HCT116 (cell line): ENCODE data around the gene SELENOW.

Source experiments
- EZH2phosphoT487 ChIP-seq: fragments of 200-600 bp; IDR thresholded peaks from 2 replicates; pipeline ENCODE4 v1.6.1; 2018; ENCODE audit warnings: antibody characterized with exemption, borderline replicate concordance
- POLR2A ChIP-seq: IDR thresholded peaks from 2 replicates; pipeline ENCODE4 v1.7.0; 2011; ENCODE audit warnings: borderline replicate concordance; ENCODE audit not compliant: insufficient read depth, insufficient read length; ENCODE audit errors: extremely low read depth
- YY1 ChIP-seq: IDR thresholded peaks from 2 replicates; pipeline ENCODE4 v1.6.1; 2011; ENCODE audit warnings: low read length, low read depth, moderate library complexity, mild to moderate bottlenecking; ENCODE audit not compliant: insufficient replicate concordance; ENCODE audit errors: extremely low read depth
- ZNF274 ChIP-seq: fragments of 200-500 bp; sonication (Bioruptor generic); IDR thresholded peaks from 2 replicates; pipeline ENCODE4 v1.6.1; 2014; ENCODE audit warnings: mild to moderate bottlenecking, low read depth, low read length, inconsistent platforms
- TF ChIP-seq, protein P1 (sequence below), 3 experiments: fragments of 200-600 bp in 1 of 3; sonication (generic) in 1 of 3; IDR thresholded peaks in 2 of 3; conservative IDR thresholded peaks in 1 of 3; 2 replicates each; pipeline ENCODE4 v1.5.1; 2012 to 2017; ENCODE audit warnings: low read depth in 2 of 3, low read length in 2 of 3, antibody characterized with exemption in 1 of 3, borderline replicate concordance in 1 of 3, control low read depth in 1 of 3, mild to moderate bottlenecking in 1 of 3, mixed read lengths in 1 of 3, mixed run types in 1 of 3, moderate library complexity in 1 of 3; ENCODE audit not compliant: insufficient read depth in 1 of 3
- TF ChIP-seq, protein P2 (sequence below): IDR thresholded peaks from 2 replicates; pipeline ENCODE4 v1.6.1; 2012; ENCODE audit warnings: low read depth
- TF ChIP-seq, protein P3 (sequence below): IDR thresholded peaks from 2 replicates; pipeline ENCODE4 v1.6.1; 2012

DNA sequence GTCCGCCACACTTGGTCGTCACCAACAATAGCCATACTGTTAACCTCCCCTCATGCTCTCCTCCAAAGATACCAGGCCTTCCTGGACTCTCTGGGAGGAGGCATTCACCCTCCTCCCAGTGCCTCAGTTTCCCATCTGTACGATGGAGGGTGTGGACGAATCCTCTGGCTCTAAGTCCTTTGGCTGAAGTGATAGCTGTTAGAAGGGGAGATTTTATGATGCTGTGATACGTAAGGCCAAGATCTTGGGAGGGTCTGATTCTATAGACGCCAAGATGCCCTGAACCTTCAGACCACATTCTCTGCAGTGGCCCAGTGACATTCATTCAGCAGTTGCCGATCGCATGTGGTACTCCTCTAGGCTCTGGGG is 48.0 kb upstream of the SELENOW start:
- TF ChIP-seq, protein P1, sequence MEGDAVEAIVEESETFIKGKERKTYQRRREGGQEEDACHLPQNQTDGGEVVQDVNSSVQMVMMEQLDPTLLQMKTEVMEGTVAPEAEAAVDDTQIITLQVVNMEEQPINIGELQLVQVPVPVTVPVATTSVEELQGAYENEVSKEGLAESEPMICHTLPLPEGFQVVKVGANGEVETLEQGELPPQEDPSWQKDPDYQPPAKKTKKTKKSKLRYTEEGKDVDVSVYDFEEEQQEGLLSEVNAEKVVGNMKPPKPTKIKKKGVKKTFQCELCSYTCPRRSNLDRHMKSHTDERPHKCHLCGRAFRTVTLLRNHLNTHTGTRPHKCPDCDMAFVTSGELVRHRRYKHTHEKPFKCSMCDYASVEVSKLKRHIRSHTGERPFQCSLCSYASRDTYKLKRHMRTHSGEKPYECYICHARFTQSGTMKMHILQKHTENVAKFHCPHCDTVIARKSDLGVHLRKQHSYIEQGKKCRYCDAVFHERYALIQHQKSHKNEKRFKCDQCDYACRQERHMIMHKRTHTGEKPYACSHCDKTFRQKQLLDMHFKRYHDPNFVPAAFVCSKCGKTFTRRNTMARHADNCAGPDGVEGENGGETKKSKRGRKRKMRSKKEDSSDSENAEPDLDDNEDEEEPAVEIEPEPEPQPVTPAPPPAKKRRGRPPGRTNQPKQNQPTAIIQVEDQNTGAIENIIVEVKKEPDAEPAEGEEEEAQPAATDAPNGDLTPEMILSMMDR (IDR thresholded peaks at IDR 0.05 in 2 of 3, conservative IDR thresholded peaks at IDR 0.05 in 1 of 3; ENCODE audit: borderline replicate concordance in 1 of 3, insufficient read depth in 1 of 3, low read depth in 2 of 3, low read length in 2 of 3) = no peak
- TF ChIP-seq EZH2phosphoT487 = no peak
- TF ChIP-seq YY1 = no peak
- TF ChIP-seq ZNF274 = no peak
- TF ChIP-seq, protein P2, sequence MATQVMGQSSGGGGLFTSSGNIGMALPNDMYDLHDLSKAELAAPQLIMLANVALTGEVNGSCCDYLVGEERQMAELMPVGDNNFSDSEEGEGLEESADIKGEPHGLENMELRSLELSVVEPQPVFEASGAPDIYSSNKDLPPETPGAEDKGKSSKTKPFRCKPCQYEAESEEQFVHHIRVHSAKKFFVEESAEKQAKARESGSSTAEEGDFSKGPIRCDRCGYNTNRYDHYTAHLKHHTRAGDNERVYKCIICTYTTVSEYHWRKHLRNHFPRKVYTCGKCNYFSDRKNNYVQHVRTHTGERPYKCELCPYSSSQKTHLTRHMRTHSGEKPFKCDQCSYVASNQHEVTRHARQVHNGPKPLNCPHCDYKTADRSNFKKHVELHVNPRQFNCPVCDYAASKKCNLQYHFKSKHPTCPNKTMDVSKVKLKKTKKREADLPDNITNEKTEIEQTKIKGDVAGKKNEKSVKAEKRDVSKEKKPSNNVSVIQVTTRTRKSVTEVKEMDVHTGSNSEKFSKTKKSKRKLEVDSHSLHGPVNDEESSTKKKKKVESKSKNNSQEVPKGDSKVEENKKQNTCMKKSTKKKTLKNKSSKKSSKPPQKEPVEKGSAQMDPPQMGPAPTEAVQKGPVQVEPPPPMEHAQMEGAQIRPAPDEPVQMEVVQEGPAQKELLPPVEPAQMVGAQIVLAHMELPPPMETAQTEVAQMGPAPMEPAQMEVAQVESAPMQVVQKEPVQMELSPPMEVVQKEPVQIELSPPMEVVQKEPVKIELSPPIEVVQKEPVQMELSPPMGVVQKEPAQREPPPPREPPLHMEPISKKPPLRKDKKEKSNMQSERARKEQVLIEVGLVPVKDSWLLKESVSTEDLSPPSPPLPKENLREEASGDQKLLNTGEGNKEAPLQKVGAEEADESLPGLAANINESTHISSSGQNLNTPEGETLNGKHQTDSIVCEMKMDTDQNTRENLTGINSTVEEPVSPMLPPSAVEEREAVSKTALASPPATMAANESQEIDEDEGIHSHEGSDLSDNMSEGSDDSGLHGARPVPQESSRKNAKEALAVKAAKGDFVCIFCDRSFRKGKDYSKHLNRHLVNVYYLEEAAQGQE = no peak
- no peak for TF ChIP-seq POLR2A
- TF ChIP-seq, protein P3, sequence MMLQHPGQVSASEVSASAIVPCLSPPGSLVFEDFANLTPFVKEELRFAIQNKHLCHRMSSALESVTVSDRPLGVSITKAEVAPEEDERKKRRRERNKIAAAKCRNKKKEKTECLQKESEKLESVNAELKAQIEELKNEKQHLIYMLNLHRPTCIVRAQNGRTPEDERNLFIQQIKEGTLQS = no peak
